ENCODE results near the gene NUDCD3. TPM values are rescaled to one million over a fixed set of nuclear protein-coding genes. Genes with fewer than 3 reads are reported as not detected.

Gene NUDCD3
- total RNA-seq, 1 experiment from 2014 or later, result 94.6 TPM

GRCh38 chr7:44438816-44439215, 51.6 kb downstream of the NUDCD3 start:
- H3K27ac ChIP-seq (ENCODE audit: low read depth, low read length), result no peak overlapping the region
- no peaks in the 10 kb centered on the region for H3K36me3 ChIP-seq (ENCODE audit: control insufficient read depth in 1 of 2, insufficient read depth in 2 of 2, low read length in 2 of 2)
- no TSS peak for BruUV-seq (replicated peaks)
- no peaks in the 10 kb centered on the region for H3K9me2 ChIP-seq (ENCODE audit: insufficient read depth)
- RAD21 ChIA-PET (ENCODE audit: low non-redundant PET in 1 of 2, low total read pairs in 2 of 2, uncharacterized antibody in 2 of 2, unreplicated experiment in 2 of 2), result no interaction called here
- CTCF ChIA-PET, result no interaction called here
- H3K4me1 ChIP-seq (ENCODE audit: control insufficient read depth in 1 of 2, insufficient read depth in 2 of 2, low read length in 2 of 2), result no peaks in the 10 kb centered on the region
- H3K27me3 ChIP-seq (ENCODE audit: insufficient read depth, low read length), result no peaks in the 10 kb centered on the region
- intact Hi-C loops (cut with micrococcal nuclease), result no loop called here
- H2AFZ ChIP-seq (ENCODE audit: low read depth, low read length, poor library complexity, severe bottlenecking), result no peak overlapping the region
- no peak overlapping the region for H3K4me3 ChIP-seq (replicated peaks in 1 of 2; ENCODE audit: low read depth in 1 of 2, low read length in 2 of 2)
- no peaks in the 10 kb centered on the region for H3K9me3 ChIP-seq (ENCODE audit: control insufficient read depth in 1 of 2, insufficient read depth in 1 of 2, low read depth in 1 of 2, low read length in 2 of 2)
- DNase-seq (ENCODE audit: low read depth, low spot score), result no peak
- no peak for ATAC-seq
- no peak overlapping the region for H3K9ac ChIP-seq (ENCODE audit: low read length)
- H3K4me2 ChIP-seq (ENCODE audit: low read length), result no peak overlapping the region
- peaks cover 62% of the 10 kb centered on the region for H3K79me2 ChIP-seq (ENCODE audit: insufficient read depth, low read length)
- H4K20me1 ChIP-seq (ENCODE audit: insufficient read depth), result no peaks in the 10 kb centered on the region
- POLR2A ChIA-PET, result no interaction called here
- no peak for TF ChIP-seq ATF3 (IDR thresholded peaks at IDR 0.05)
- no peak for TF ChIP-seq SIN3A (IDR thresholded peaks at IDR 0.05; ENCODE audit: low read depth)
- TF ChIP-seq CTCF (IDR thresholded peaks at IDR 0.05 in 2 of 3, conservative IDR thresholded peaks at IDR 0.05 in 1 of 3; ENCODE audit: borderline replicate concordance in 1 of 3, insufficient read depth in 1 of 3, low read depth in 2 of 3, low read length in 2 of 3), result no peak
- TF ChIP-seq, protein P1, sequence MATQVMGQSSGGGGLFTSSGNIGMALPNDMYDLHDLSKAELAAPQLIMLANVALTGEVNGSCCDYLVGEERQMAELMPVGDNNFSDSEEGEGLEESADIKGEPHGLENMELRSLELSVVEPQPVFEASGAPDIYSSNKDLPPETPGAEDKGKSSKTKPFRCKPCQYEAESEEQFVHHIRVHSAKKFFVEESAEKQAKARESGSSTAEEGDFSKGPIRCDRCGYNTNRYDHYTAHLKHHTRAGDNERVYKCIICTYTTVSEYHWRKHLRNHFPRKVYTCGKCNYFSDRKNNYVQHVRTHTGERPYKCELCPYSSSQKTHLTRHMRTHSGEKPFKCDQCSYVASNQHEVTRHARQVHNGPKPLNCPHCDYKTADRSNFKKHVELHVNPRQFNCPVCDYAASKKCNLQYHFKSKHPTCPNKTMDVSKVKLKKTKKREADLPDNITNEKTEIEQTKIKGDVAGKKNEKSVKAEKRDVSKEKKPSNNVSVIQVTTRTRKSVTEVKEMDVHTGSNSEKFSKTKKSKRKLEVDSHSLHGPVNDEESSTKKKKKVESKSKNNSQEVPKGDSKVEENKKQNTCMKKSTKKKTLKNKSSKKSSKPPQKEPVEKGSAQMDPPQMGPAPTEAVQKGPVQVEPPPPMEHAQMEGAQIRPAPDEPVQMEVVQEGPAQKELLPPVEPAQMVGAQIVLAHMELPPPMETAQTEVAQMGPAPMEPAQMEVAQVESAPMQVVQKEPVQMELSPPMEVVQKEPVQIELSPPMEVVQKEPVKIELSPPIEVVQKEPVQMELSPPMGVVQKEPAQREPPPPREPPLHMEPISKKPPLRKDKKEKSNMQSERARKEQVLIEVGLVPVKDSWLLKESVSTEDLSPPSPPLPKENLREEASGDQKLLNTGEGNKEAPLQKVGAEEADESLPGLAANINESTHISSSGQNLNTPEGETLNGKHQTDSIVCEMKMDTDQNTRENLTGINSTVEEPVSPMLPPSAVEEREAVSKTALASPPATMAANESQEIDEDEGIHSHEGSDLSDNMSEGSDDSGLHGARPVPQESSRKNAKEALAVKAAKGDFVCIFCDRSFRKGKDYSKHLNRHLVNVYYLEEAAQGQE (IDR thresholded peaks at IDR 0.05; ENCODE audit: low read depth), result no peak
- TF ChIP-seq ZBTB33 (IDR thresholded peaks at IDR 0.05; ENCODE audit: extremely low read depth, insufficient replicate concordance, low read length), result no peak
- TF ChIP-seq YY1 (IDR thresholded peaks at IDR 0.05; ENCODE audit: extremely low read depth, insufficient replicate concordance, low read depth, low read length), result no peak
- TF ChIP-seq EZH2 (IDR thresholded peaks at IDR 0.05), result no peak
- no peak for TF ChIP-seq RAD21 (IDR thresholded peaks at IDR 0.05; ENCODE audit: low read depth)
- TF ChIP-seq POLR2AphosphoS5 (IDR thresholded peaks at IDR 0.05; ENCODE audit: low read depth, low read length), result no peak
- TF ChIP-seq TCF7L2 (IDR thresholded peaks at IDR 0.05; ENCODE audit: borderline replicate concordance, extremely low read depth, insufficient read depth, insufficient read length), result no peak
- TF ChIP-seq CBX3 (IDR thresholded peaks at IDR 0.05; ENCODE audit: low read depth), result no peak
- no peak for TF ChIP-seq ELF1 (IDR thresholded peaks at IDR 0.05; ENCODE audit: borderline replicate concordance, low read depth)
